AG08396 (cell line): ENCODE results near the gene WDR73.
A peak's percentile ranks its signal among the peaks of the same experiment; 100 is the strongest.

Experiments used
- DNase-seq: peaks from one replicate; pipeline ENCODE4 v3.0.0; 2012; ENCODE audit warnings: low spot score, mixed read lengths

Gene WDR73

DNA sequence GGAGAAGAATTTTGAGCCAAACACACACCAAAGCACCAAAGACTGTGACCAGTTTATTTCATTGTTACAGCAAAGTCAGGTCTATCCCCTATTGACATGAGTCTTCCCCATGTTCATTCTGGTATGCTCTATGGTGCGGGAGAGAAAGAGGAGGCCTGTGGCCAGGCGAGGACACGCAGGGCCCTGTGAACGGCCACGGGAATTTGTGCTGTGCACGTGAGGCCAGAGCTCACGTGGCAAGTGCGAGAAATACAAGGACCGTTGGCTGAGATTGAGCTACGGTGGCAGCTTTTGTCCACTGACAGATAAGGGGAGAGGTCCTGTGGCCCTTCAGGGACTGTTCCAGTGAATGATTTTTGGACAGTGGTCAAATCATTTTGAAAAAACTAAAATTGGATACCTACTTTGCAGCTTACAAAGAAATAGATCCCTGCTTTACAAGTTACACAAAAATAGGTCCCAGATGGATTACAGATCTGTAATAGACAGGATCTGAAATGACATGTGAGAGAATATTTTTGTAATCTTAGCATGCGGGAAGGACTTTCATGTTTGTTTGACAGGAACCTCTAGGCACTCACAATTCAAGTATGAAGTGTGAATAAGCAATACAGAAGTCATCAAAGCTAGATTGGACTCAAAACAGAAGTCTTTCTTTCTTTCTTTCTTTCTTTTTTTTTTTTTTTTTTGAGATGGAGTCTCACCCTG is 44.1 kb downstream of the WDR73 start:
- DNase-seq, result no peak

DNA sequence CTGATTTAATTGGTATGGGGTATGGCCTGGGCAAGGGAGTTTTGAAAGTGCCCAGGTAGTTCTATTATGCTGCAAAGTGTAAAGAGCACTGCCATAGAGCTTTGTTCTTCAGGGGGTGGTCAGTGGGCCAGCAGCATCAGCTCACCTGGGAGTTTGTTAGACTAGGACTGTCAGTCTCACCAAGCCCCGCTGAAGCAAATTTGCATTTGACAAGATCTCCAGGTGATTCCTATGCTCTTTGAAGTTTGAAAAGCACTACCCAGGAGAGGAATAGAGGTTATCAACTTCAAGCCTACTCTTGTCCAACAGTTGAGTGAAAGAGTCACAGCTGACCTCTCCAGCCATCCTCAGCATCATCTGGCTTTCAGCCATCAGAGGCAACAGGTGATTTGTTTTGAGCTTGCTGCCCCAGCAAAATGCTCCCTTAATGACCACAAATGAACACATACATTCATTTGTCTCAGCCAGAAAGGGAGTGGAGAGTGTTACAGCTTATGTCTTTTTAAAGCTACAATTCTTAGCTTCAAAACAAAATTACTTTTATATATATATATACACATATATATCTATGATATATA is 45.3 kb downstream of the WDR73 start:
- no peak for DNase-seq

DNA sequence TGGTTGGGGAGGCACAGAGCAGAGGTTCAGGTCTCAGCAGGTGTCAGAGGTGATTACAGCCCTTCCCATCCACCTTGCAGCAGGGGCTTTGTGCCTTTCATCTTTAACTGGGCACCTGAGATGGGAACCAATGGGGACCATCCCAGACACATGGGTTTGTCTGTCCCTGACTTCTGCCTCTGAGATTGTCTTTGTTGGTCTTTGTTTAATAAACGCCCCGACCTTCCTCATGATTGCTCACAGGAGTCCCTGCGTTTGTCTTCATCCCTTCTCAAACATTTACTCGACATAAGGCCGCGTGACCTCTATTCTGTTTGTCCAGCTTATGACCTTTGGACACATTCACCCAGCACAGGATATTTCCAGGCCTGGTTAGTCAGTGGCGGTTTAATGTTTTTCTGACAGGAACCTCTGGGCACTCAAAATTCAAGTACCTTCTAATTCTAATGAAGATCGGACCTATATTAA is 47.4 kb downstream of the WDR73 start:
- no peak for DNase-seq

DNA sequence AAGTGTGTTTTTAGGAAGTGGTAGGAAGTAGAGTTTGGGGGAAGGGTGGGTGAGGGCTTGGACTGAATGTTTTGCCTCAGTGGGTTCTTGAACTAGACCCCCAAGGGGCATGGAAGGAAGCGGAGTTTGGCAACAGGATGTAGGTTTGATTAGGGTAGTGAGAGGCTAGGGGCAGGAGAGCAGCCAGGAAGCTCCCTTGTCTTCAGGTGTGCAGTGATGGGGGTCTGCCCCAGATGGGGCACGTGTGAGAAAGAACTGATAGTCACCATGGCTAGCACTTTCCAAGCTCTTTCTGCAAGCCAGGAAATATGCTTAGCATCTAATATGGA is 48.6 kb downstream of the WDR73 start:
- no peak for DNase-seq

DNA sequence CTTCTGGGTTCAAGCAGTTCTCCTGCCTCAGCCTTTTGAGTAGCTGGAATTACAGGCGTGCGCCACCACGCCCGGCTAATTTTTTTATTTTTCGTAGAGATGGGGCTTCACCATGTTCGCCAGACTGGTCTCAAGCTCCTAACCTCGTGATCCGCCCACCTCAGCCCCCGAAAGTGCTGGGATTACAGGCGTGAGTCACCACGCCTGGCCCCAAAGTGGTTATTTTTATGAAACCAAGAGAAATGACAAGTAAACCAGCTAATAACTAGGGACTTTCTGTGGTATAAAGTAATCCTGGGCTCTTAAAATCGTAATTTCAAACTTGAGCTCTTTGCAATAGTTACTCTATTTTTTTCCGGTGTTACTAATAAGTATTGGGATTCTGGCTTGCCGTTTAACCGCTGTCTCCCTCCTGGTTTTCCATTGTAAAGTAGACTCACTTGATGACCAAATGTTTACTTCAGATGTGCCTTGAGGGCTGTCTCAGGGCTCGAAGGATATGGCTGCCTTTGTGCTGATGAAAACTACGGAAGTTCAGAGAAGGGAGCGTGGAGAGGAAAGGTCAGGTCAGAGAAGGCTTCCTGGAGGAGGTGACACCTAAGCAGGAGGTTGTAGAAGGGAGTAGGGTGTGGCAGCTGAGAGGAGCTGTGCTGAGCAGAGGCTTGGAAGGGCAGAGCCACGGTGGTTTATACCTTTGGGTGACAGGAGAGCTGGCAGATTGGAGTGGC is 49.1 kb downstream of the WDR73 start:
- no peak for DNase-seq

DNA sequence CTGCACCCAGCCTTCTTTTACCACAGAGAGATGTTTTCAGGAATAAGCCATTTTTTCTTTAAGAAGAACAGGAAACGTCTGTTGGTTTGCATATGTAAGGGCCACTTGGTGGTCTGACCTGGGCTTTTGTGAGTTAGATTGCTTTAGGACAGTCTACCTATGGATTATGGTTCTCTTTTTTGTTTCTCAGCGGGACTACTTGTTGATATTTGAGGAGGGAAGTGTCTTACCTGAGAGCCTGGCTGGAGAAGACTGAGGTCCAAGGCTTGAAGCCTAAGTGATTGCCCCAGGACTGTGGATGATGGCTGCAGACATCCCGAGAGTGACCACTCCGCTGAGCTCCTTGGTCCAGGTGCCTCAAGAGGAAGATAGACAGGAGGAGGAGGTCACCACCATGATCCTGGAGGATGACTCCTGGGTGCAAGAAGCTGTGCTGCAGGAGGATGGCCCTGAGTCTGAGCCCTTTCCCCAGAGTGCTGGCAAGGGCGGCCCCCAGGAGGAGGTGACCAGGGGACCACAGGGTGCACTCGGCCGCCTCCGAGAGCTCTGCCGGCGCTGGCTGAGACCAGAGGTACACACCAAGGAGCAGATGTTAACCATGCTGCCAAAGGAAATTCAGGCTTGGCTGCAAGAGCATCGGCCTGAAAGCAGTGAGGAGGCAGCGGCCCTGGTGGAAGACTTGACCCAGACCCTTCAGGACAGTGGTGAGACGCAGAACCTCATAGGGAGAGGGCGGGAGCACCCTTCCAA is 50.3 kb downstream of the WDR73 start:
- no peak for DNase-seq

DNA sequence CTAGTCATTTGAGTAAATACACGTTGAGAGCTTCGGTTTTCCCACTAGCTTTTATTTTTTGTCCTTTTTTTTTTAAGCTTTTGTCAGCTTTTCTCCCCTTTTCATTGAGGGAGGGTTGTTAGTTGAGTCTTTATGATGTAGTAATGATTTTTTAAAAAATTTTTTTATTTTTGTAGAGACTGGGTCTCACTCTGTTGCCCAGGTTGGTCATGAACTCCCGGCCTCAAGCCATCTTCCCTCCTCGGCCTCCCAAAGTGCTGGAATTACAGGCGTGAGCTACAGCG is 52.6 kb downstream of the WDR73 start:
- DNase-seq, result no peak

DNA sequence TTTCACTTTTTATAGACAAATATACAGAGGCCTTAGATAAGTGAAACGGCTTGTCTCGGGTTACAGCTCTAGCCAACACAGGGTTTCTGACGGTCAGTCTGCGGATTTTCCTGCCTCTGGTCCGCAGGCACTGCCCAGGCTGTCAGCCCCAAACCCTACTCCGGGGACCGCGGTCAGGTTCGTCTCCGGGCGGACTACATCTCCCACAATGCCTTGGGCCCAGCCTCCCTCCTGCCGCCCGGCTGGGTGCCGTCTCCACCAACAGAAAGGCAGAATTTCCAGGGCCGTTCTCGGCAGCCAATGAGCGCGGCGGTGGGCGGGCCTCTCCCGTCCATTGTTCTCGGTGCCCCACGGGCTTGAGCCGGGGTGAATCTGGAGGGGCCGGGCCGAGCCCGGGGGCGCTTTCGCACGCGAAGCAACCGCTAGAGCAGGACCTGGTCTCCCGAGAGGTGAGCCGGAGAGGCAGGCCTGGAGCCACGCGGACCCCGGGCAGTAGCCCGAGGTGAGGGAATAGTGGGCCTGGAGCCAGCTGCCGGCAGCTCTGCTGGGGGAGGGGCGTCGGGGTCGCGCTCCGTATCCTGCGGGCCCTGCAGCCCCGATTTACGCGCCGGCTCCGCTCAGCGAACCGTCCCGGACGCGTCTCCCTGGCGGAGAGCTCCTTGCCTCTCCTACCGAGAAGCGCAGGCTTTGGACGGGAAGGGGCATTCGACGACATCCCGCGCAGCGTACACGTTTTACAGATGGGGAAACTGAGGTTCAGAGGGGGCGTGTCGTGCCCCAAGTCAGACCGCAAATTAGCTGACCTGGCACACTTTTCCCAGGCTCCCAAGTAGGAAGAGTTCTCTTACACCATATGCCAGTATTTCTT is 53.2 kb downstream of the WDR73 start, which contains the start of gene ZSCAN2:
TSS of gene ZSCAN2 (plus strand) at position 323 of the 868 bp plus-strand sequence. CDS start 2,919 bp downstream, outside the sequence.
- DNase-seq, result peak; percentile 97

DNA sequence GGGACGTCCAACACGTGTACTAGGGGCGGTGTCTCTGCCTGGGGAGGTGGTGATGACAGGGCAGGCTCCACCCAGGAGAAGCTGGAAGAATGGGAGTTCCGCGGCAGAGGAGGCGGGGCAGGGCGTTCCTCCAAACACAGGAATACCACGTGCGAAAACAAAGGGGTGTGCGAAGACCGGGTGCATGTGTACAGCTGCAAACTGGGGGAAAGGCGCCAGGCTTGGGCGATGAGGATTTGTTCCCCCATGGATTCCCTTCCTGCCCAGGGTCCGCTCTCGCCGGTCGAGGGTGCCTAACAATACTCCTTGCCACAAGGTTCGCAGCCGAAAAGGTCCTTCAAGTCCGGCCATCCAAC is 53.8 kb downstream of the WDR73 start:
- peak; percentile 92 for DNase-seq

DNA sequence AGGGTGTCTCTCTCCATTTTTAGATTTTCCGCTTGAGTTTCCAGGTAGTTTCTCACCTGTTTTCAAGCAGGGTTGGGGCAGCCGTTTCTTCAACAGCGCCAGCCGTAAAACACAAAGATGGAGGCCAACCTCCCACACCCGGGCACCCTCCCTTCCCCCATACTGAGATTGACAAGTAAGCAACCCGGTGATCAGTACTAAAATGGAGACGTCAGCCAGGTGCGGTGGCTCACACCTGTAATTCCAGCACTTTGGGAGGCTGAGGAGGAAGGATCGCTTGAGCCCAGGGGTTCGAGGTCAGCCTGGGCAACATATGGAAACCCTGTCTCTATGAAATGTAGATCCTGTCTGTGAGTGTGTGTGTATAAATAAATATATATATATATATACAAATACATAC is 54.2 kb downstream of the WDR73 start:
- DNase-seq, result no peak

DNA sequence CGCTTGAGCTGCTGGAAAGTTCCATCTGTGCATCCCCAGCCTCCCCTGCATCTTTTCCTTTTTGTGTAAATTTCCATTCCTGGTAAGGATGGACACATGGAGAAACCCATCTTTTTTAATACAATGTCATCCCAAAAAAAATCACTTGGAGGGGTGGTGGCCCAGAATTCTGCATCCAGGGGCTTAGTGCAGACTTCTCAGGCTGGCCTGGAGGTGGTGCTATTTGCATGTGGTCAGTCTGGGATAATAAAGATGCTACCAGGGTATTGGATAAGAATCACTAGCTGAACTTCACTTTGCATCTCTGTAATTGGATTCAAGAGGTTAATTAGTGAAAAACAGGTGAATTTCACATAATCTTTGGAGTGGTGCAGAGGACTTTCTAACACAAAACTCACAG is 55.1 kb downstream of the WDR73 start:
- peak; percentile 71 for DNase-seq

DNA sequence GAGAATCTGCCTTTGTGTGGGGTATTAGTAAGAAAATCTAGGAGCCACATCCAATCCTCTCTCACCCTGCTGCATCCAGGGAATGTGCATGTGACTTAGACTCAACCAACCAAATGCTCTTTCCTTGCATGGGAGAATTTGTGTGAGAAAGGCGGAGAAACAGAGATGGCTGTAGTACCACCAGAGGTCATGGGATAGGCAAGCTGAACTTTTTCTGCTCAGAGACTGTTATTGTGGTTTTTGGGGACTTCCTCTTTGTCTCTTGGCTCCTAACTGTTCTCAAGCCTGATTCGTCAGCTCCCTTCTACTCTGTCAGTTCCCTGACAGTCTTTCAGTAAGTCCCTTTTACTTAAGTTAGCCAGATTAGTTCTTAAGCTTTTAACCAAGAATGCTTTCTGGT is 55.8 kb downstream of the WDR73 start:
- peak; percentile 23 for DNase-seq

DNA sequence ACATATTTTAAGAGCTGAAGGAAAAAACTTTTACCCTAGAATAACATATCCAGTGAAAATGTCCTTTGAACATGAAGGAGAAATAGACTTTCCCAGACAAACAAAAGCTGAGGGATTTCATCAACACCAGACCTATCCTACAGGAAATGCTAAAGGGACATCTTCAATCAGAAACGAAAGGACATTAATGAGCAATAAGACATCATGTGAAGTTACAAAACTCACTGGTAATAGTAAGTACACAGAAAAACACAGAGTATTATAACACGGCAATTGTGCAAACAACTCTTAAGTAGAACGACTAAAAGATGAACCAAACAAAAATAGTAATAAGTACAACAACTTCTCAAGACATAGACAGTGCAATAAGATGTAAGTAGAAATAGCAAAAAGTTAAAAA is 56.8 kb downstream of the WDR73 start:
- DNase-seq, result no peak

DNA sequence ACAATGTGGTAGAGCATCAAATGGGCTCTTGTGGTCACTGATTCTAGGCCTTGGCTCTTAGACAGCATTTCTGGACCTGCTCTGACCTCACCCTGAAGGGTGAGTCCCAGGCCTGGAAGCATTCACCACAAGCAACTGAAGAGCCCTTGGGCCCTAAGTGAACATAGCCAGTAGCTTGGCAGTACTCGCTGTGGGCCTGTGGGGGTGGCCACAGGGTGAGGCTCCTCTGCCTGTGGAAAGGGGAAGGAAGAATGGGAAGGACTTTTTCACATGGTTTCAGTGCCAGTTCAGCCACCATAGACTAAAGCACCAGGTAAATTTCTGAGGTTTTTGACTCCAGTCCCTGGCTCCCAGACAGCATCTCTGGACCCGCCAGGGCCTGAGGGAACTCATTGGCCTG is 58.4 kb downstream of the WDR73 start:
- DNase-seq, result no peak

DNA sequence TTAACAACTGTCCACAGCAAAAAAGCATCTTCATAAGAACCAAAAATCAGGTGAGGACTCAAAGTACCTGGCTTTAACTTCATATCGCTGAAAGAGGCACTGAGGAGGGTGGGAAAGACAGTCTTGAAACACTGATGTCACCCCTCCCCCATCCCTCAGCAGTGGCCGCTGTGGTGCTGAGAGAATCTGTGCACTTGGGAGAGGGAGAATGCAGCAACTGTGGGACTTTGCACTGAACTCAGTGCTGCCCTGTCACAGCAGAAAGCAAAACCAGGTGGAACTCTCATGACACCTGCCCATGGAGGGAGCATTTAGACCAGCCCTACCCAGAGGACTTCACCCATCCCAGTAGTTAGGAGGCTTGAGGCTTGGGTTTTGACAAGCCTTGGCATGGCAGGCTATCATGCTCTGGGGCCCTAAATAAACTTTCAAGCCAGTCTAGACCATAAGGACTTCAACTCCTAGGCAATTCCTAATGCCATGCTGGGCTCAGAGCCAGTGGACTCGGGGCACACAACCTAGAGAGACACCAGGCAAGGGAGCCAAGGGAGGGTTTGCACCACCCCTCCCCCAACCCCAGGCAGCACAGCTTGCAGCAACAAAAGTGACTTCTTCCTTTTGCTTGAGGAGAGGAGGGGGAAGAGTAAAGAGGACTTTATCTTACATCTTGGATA is 59.3 kb downstream of the WDR73 start:
- no peak for DNase-seq

DNA sequence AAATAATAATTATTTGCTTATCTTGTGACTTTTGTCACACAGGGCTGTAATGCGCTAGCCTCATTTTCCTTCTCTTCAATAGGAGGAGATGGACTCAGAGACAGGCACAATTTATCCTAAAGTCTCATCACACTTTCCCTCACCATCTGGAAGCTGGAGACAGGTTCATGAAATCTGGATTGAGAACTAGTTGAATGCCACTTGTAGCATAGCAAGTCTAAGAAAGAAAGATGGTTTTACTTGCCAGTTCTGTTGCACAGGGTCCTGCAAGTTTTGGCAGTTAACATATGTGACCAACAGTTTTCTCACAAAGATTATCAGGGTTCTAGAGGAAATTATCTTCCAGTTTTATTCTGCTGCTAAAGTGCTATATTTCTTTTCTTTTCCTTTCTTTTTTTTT is 62.3 kb downstream of the WDR73 start:
- DNase-seq, result no peak

DNA sequence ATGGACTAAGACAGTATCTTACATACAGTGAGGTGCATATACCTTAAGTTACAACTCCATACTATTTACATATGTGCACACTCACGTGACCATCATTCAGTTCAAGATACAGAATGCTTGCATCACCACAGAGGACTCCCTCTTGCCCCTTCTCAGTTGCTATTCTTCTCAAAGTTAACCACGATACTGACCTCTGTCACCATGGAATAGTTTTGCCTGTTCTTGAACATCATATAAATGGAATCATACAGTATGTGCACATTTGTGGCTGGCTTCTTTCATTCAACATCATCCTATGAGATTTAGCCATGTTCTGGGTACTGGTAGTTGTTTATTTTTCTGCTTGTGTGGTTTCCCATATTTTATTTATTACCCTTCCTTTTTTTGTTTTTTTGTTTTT is 63.7 kb downstream of the WDR73 start:
- DNase-seq, result no peak
